ENCODE measurements around the gene SLX4IP. TPM values are rescaled to one million over a fixed set of nuclear protein-coding genes. Genes with fewer than 3 reads are reported as not detected.

The SLX4IP gene
- total and polyA plus RNA-seq, 2 of the 13 experiments (the other 11 are each of a cell fraction or from before 2014, with no cell fraction given): 3.6 to 7.3 TPM

DNA sequence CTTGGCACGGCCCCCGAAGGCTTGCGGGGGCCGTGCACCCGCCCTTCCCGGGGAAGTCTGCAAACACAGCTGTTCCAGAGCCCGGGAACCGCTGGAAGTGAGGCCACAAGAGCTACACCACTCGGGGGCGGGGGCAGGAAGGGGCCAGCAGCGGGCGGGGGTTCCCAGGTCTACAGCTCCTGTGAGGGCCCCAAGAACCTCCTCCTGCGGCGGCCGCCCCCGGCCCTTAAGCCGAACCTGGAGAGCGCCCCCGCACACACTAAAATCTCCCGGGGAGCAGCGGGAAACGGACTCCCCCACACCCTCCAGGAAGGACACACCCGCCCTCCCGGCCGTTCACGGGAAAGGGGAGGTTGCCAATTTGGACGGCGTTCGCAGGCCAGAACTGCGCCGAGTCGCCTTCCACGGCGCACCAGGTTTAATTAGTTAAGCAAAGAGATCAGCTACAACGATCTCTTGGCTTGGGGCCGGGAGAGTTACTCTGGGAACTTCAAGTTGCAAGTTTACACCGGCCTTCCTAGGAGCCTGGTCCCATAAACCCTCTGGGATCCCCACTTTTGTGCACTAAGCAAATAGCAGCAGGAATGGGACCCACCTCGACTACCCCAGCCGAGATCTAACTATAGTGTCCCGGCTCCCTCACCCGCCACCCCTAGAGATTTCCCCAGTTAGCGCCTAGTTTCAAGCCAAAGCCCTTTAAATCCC, 237.0 kb downstream of the SLX4IP start (continued):
- no peak for TF ChIP-seq SRSF1 (optimal IDR thresholded peaks at IDR 0.05; ENCODE audit: low read depth, low read length)
- no peak for TF ChIP-seq ZNF670 (CRISPR knock-in tag; IDR thresholded peaks at IDR 0.05; ENCODE audit: borderline replicate concordance)
- TF ChIP-seq, protein P1, sequence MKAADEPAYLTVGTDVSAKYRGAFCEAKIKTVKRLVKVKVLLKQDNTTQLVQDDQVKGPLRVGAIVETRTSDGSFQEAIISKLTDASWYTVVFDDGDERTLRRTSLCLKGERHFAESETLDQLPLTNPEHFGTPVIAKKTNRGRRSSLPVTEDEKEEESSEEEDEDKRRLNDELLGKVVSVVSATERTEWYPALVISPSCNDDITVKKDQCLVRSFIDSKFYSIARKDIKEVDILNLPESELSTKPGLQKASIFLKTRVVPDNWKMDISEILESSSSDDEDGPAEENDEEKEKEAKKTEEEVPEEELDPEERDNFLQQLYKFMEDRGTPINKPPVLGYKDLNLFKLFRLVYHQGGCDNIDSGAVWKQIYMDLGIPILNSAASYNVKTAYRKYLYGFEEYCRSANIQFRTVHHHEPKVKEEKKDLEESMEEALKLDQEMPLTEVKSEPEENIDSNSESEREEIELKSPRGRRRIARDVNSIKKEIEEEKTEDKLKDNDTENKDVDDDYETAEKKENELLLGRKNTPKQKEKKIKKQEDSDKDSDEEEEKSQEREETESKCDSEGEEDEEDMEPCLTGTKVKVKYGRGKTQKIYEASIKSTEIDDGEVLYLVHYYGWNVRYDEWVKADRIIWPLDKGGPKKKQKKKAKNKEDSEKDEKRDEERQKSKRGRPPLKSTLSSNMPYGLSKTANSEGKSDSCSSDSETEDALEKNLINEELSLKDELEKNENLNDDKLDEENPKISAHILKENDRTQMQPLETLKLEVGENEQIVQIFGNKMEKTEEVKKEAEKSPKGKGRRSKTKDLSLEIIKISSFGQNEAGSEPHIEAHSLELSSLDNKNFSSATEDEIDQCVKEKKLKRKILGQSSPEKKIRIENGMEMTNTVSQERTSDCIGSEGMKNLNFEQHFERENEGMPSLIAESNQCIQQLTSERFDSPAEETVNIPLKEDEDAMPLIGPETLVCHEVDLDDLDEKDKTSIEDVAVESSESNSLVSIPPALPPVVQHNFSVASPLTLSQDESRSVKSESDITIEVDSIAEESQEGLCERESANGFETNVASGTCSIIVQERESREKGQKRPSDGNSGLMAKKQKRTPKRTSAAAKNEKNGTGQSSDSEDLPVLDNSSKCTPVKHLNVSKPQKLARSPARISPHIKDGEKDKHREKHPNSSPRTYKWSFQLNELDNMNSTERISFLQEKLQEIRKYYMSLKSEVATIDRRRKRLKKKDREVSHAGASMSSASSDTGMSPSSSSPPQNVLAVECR (CRISPR knock-in tag; IDR thresholded peaks at IDR 0.05; ENCODE audit: borderline replicate concordance): no peak; the same call in 1 of the 2 replicates
- no peak for TF ChIP-seq HNF4G (IDR thresholded peaks at IDR 0.05; ENCODE audit: borderline replicate concordance, low read depth, low read length)
- TF ChIP-seq HNF4G (CRISPR knock-in tag; IDR thresholded peaks at IDR 0.05; ENCODE audit: borderline replicate concordance, low read depth): no peak
- TF ChIP-seq, protein P2, sequence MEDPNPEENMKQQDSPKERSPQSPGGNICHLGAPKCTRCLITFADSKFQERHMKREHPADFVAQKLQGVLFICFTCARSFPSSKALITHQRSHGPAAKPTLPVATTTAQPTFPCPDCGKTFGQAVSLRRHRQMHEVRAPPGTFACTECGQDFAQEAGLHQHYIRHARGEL (CRISPR knock-in tag; IDR thresholded peaks at IDR 0.05): no peak
- TF ChIP-seq, protein P3, sequence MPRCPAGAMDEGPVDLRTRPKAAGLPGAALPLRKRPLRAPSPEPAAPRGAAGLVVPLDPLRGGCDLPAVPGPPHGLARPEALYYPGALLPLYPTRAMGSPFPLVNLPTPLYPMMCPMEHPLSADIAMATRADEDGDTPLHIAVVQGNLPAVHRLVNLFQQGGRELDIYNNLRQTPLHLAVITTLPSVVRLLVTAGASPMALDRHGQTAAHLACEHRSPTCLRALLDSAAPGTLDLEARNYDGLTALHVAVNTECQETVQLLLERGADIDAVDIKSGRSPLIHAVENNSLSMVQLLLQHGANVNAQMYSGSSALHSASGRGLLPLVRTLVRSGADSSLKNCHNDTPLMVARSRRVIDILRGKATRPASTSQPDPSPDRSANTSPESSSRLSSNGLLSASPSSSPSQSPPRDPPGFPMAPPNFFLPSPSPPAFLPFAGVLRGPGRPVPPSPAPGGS (CRISPR knock-in tag; IDR thresholded peaks at IDR 0.05): no peak
- no peak for TF ChIP-seq ZNF292 (CRISPR knock-in tag; IDR thresholded peaks at IDR 0.05; ENCODE audit: borderline replicate concordance, low read depth)
- peak; percentile 88 for TF ChIP-seq SNAPC2 (CRISPR knock-in tag; IDR thresholded peaks at IDR 0.05)
- TF ChIP-seq, protein P4, sequence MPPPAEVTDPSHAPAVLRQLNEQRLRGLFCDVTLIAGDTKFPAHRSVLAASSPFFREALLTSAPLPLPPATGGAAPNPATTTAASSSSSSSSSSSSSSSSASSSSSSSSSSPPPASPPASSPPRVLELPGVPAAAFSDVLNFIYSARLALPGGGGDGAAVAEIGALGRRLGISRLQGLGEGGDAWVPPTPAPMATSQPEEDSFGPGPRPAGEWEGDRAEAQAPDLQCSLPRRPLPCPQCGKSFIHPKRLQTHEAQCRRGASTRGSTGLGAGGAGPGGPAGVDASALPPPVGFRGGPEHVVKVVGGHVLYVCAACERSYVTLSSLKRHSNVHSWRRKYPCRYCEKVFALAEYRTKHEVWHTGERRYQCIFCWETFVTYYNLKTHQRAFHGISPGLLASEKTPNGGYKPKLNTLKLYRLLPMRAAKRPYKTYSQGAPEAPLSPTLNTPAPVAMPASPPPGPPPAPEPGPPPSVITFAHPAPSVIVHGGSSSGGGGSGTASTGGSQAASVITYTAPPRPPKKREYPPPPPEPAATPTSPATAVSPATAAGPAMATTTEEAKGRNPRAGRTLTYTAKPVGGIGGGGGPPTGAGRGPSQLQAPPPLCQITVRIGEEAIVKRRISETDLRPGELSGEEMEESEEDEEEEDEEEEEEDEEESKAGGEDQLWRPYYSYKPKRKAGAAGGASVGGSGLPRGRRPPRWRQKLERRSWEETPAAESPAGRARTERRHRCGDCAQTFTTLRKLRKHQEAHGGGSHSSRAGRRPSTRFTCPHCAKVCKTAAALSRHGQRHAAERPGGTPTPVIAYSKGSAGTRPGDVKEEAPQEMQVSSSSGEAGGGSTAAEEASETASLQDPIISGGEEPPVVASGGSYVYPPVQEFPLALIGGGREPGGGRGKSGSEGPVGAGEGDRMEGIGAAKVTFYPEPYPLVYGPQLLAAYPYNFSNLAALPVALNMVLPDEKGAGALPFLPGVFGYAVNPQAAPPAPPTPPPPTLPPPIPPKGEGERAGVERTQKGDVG (CRISPR knock-in tag; IDR thresholded peaks at IDR 0.05; ENCODE audit: borderline replicate concordance): no peak
- TF ChIP-seq KDM1A (CRISPR knock-in tag; IDR thresholded peaks at IDR 0.05): no peak
- no peak for TF ChIP-seq ZNF703 (CRISPR knock-in tag; IDR thresholded peaks at IDR 0.05; ENCODE audit: borderline replicate concordance)
- 0 out of 2 replicates have a peak, but pooled peaks have one; percentile 57 for TF ChIP-seq IRX3 (CRISPR knock-in tag; IDR thresholded peaks at IDR 0.05; ENCODE audit: borderline replicate concordance, low read depth)
- no peak for TF ChIP-seq GTF2F1 (IDR thresholded peaks at IDR 0.05; ENCODE audit: low read length)
- no peak; the same call in 1 of the 2 replicates for TF ChIP-seq NFKB2 (CRISPR knock-in tag; IDR thresholded peaks at IDR 0.05; ENCODE audit: borderline replicate concordance)
- TF ChIP-seq TBP (CRISPR knock-in tag; IDR thresholded peaks at IDR 0.05): no peak
- TF ChIP-seq PTBP1 (IDR thresholded peaks at IDR 0.05; ENCODE audit: low read depth, low read length, poor library complexity, severe bottlenecking): peak; percentile 3
- TF ChIP-seq ZNF383 (CRISPR knock-in tag; IDR thresholded peaks at IDR 0.05; ENCODE audit: borderline replicate concordance): no peak
